Thymus (tissue), 11 donors: Measurements from ENCODE around the gene C4orf17. TPM values are rescaled to one million over a fixed set of nuclear protein-coding genes. Genes with fewer than 3 reads are reported as not detected.
A peak's percentile ranks its signal among the peaks of the same experiment; 100 is the strongest.

Experiments
- DNase-seq, 9 donors: peaks; one replicate each; pipeline ENCODE4 v3.0.0-alpha.2; 2013; ENCODE audit warnings: low spot score in 9 of 9, low read depth in 6 of 9, missing footprints in 1 of 9
- H3K27ac ChIP-seq, 2 donors: one replicate each; pipeline ENCODE4 v1.5.1; 2013; ENCODE audit warnings: control low read depth in 1 of 2, low read depth in 1 of 2, low read length in 1 of 2, mild to moderate bottlenecking in 1 of 2, moderate library complexity in 1 of 2
- H3K27me3 ChIP-seq, 2 donors: one replicate each; pipeline ENCODE4 v1.5.1; 2013; ENCODE audit warnings: low read length in 1 of 2; ENCODE audit not compliant: control insufficient read depth in 2 of 2, insufficient read depth in 1 of 2
- H3K36me3 ChIP-seq, 2 donors: one replicate each; pipeline ENCODE4 v1.5.1; 2013; ENCODE audit warnings: low read length in 1 of 2, mild to moderate bottlenecking in 1 of 2, moderate library complexity in 1 of 2; ENCODE audit not compliant: control insufficient read depth in 2 of 2, insufficient read depth in 2 of 2
- H3K4me1 ChIP-seq, 2 donors: one replicate each; pipeline ENCODE4 v1.5.1; 2013; ENCODE audit warnings: low read length in 2 of 2; ENCODE audit not compliant: control insufficient read depth in 2 of 2, insufficient read depth in 2 of 2
- H3K4me3 ChIP-seq, 2 donors: one replicate each; pipeline ENCODE4 v1.5.1; 2013; ENCODE audit warnings: low read length in 2 of 2, control low read depth in 1 of 2, mild to moderate bottlenecking in 1 of 2
- H3K9me3 ChIP-seq, 2 donors: one replicate each; pipeline ENCODE4 v1.5.1; 2013; ENCODE audit warnings: low read length in 1 of 2, mild to moderate bottlenecking in 1 of 2; ENCODE audit not compliant: control insufficient read depth in 2 of 2, insufficient read depth in 1 of 2
- WGBS: extraction: QIAGEN DNeasy Blood & Tissue Kit; methylation state at CpG from one replicate; pipeline ENCODE4 v1.1.7; 2013; 5-methylcytosine and 5-hydroxymethylcytosine counted together
- polyA plus RNA-seq: library from polyadenylated mRNA; stranded (reverse); fragments of 200-250 nt; gene quantifications from one replicate; pipeline ENCODE4 v1.2.3, GENCODE V29; 2013
- total RNA-seq: library from RNA; stranded (reverse); fragments of 120-200 nt; gene quantifications from one replicate; pipeline ENCODE4 v1.2.4, GENCODE V29; 2013
- donor health status: healthy.

C4orf17 gene
- total and polyA plus RNA-seq, 2 donors: 0.09 TPM; not detected in 1

DNA sequence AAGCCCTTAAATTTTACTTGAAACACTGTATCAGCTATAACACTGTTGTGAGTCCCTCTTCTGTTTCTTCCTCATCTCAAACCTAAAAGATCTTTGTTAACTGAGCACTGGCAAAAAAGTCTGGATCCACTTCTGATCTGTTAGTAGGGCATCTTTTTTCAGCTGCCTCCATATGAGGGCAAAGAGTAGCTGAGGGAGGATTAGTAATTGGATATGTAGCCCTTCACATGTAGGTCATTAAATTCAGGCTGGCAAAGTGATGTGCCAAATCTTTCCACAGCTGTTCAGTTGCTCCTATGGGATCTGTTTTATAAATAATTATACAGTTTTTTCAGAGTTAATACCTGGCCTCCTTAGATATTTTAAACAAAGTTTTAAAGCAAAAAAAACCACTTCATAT is 54.1 kb downstream of the C4orf17 start:
- Histone ChIP-seq H3K27me3 (peaks cover 3 to 4% of the 10 kb centered on the region in 2 donors), H3K27ac (no peak overlapping the region), H3K4me1 (peaks cover 5 to 6% of the 10 kb centered on the region in 2 donors), H3K4me3 (no peak overlapping the region), H3K9me3 (no peaks in the 10 kb centered on the region), H3K36me3 (no peaks in the 10 kb centered on the region)
- DNase-seq: no peak

DNA sequence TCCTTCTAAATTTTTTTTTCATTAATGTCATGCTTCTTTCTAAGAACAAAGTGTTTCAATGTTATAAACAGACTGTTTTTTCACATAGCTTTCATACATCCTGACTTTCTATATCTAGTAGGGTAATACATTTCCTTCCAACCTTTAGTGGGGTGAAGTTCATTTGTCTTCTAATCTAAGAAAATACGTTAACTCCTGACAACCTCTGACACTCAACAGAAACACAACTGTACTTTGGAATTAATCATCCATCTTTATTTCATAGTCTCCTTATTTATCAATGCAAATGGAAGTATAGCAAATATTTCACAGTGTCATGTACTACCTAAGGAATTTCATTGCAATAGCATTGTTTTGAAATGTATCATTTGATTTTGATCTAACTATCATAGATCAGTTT is 61.1 kb downstream of the C4orf17 start:
- Histone ChIP-seq H3K27ac (no peak overlapping the region), H3K4me3 (no peak overlapping the region), H3K36me3 (no peaks in the 10 kb centered on the region), H3K4me1 (no peaks in the 10 kb centered on the region), H3K9me3 (no peaks in the 10 kb centered on the region), H3K27me3 (peaks cover 3 to 4% of the 10 kb centered on the region in 2 donors)
- 69% methylated on average over 1 of the region's 1 CpG for WGBS
- DNase-seq: no peak

- Histone ChIP-seq H3K36me3 (no peaks in the 10 kb centered on the region), H3K4me1 (no peaks in the 10 kb centered on the region), H3K9me3 (no peaks in the 10 kb centered on the region), H3K4me3 (no peak overlapping the region), H3K27me3 (peaks cover under 1 to 3% of the 10 kb centered on the region in 2 donors), H3K27ac (no peak overlapping the region)
- DNase-seq: no peak
- WGBS: 94% methylated on average over 6 of the region's 6 CpGs
Observed at GRCh38 chr4:99572527-99573240, 61.9 kb downstream of the C4orf17 start.

- 96% methylated on average over 1 of the region's 1 CpG for WGBS
- Histone ChIP-seq H3K4me3 (no peak overlapping the region), H3K36me3 (no peaks in the 10 kb centered on the region), H3K27ac (no peak overlapping the region), H3K4me1 (no peaks in the 10 kb centered on the region), H3K27me3 (no peaks in the 10 kb centered on the region), H3K9me3 (no peaks in the 10 kb centered on the region)
- no peak for DNase-seq
Observed at GRCh38 chr4:99573735-99574368, 63.0 kb downstream of the C4orf17 start.

DNA sequence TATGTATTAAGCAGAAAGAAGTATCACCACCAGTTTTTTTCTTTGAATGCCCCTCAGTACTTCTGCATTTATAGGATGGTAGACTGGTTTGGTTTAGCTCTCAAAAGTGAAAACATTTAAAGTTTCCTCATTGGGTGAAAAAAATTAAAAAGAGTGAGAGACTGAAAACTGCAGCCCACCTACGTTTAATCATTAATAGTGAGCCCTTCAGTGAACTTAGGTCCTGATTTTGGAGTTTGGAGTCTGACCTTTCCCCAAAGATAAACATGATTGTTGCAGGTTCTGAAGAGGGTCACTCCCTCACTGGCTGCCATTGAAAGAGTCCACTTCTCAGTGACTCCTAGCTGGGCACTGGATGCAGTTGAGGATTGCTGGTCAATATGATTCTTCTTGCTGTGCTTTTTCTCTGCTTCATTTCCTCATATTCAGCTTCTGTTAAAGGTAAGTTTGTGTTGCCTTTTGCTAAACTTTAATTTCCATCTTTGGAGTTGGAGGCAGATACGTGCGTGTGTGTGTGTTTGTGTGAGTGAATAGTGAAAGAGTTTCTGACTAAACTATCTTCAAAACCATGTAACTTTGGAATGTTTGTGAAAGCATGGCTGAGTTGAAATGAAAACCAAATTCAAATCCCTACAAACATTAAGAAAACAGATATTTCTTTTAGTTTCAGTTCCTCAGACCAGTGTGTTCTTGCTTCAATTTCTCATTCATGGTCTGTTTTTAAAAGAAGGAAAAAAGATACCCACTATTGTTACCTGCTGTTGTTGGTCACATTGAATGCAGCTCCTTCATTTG is 63.9 kb downstream of the C4orf17 start, which contains the start of gene MTTP:
Gene MTTP (plus strand): TSS at position 295 of the 795 bp plus-strand sequence. CDS start 86 bp downstream, at position 381.
- no peak within 1 kb of the TSS for H3K4me3 ChIP-seq
- no peaks in the 10 kb centered on the region for H3K4me1 ChIP-seq
- no peaks in the 10 kb centered on the region for H3K36me3 ChIP-seq
- H3K27ac ChIP-seq: peak within 1 kb of the TSS in 1 of 2 donors; percentile 3
- DNase-seq: no peak
- no peaks in the 10 kb centered on the region for H3K9me3 ChIP-seq
- no peaks in the 10 kb centered on the region for H3K27me3 ChIP-seq
- WGBS: 88% methylated on average over 3 of the region's 3 CpGs

DNA sequence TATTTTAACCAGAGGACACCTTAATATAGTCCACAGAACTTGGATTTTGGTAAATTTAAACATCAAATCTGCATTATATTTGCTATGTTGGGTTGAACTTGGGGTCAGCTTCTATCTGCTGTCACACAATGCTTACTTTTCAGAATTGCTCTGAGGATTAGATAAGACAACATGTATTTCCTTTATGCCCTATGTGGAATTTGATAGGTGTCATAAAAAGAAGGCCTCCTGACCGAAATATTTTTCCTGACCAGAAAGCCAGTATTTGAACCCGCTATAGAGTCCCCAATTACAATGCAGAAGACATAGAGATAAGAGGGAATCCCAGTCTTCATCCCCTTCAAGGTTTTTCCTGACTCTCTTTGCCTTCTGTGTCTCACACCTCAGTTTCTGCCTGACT is 67.9 kb downstream of the C4orf17 start:
- 94% methylated on average over 2 of the region's 2 CpGs for WGBS
- DNase-seq: no peak
- Histone ChIP-seq H3K4me1 (no peaks in the 10 kb centered on the region), H3K27ac (no peak overlapping the region), H3K4me3 (no peak overlapping the region), H3K36me3 (no peaks in the 10 kb centered on the region), H3K27me3 (no peaks in the 10 kb centered on the region), H3K9me3 (no peaks in the 10 kb centered on the region)

DNA sequence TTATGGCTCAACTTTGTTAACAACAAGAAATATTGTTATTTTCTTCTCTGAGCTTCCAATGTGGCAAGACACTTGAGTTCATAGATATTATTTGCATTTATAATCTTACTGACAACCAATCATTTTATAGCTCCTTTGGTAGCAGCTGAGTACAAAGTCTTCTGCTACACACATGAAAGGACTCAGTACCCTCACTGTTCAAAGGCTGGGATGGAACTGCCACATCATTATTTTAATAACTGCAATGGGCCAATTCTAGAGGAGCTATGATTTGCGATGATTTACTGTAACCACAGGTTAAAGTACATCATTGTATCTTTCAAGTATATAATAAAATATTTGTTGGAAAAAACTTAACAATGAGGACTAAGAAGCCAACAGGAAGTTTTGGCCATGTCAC is 74.7 kb downstream of the C4orf17 start:
- 98% methylated on average over 1 of the region's 1 CpG for WGBS

DNA sequence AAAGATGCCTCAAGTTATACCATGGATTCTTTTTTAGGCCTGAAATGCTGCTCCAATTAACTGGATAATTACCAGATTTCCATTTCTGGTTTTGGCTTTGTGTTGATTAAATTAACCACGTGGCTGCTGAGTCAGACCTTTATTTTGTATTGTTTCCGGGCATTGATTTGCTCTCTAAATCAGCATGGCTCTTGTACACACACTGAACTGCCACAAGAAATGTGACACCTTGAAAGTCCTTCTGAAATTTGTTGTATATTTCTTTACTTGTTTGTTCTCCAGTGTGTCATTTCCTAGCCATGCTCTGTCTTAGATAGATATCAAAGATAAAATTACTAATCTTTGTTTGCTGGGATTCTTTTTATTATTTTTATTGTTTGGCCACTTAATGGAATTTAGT is 75.5 kb downstream of the C4orf17 start:
- Histone ChIP-seq H3K27me3 (no peaks in the 10 kb centered on the region), H3K4me1 (no peaks in the 10 kb centered on the region), H3K9me3 (no peaks in the 10 kb centered on the region), H3K27ac (no peak overlapping the region), H3K36me3 (no peaks in the 10 kb centered on the region), H3K4me3 (no peak overlapping the region)
- no peak for DNase-seq
- WGBS: 55% methylated on average over 2 of the region's 2 CpGs

More for the DNA sequence above, 74.7 kb downstream of the C4orf17 start:
- no peak for DNase-seq
- Histone ChIP-seq H3K36me3 (no peaks in the 10 kb centered on the region), H3K27ac (no peak overlapping the region), H3K4me1 (no peaks in the 10 kb centered on the region), H3K4me3 (no peak overlapping the region), H3K27me3 (no peaks in the 10 kb centered on the region), H3K9me3 (no peaks in the 10 kb centered on the region)

GRCh38 chr4:99586797-99587196 is 76.0 kb downstream of the C4orf17 start:
- DNase-seq: no peak
- no peaks in the 10 kb centered on the region for H3K36me3 ChIP-seq
- no peak overlapping the region for H3K4me3 ChIP-seq
- WGBS: 49% methylated on average over 1 of the region's 1 CpG
- no peak overlapping the region for H3K27ac ChIP-seq
- no peaks in the 10 kb centered on the region for H3K9me3 ChIP-seq
- H3K27me3 ChIP-seq: no peaks in the 10 kb centered on the region
- H3K4me1 ChIP-seq: no peaks in the 10 kb centered on the region
